ENCODE results near the gene MAN2B2. TPM values are rescaled to one million over a fixed set of nuclear protein-coding genes. Genes with fewer than 3 reads are reported as not detected.

The MAN2B2 gene
- total RNA-seq, 4 donors from 2014 or later, result 21.2 to 33.3 (median 27.2) TPM

GRCh38 chr4:6566391-6567190 is 8.4 kb upstream of the MAN2B2 start:
- DNase-seq (ENCODE audit: low spot score), result no peak
- ATAC-seq (ENCODE audit: low FRiP score), result no peak
- no peak for TF ChIP-seq CTCF (IDR thresholded peaks at IDR 0.05)

GRCh38 chr4:6567218-6567617 is 7.8 kb upstream of the MAN2B2 start:
- DNase-seq (ENCODE audit: low spot score) (no peak), ATAC-seq (ENCODE audit: low FRiP score) (no peak)
- TF ChIP-seq CTCF (IDR thresholded peaks at IDR 0.05), result no peak

GRCh38 chr4:6568148-6568547 is 6.8 kb upstream of the MAN2B2 start:
- no peak for TF ChIP-seq CTCF (IDR thresholded peaks at IDR 0.05)
- ATAC-seq (ENCODE audit: low FRiP score) (no peak), DNase-seq (ENCODE audit: low spot score) (no peak)

GRCh38 chr4:6568689-6569332 is 6.2 kb upstream of the MAN2B2 start:
- DNase-seq (ENCODE audit: low spot score), result no peak
- ATAC-seq (ENCODE audit: low FRiP score), result no peak
- no peak for TF ChIP-seq CTCF (IDR thresholded peaks at IDR 0.05)

- no peak for TF ChIP-seq CTCF (IDR thresholded peaks at IDR 0.05)
- DNase-seq (ENCODE audit: low spot score), result no peak
- no peak for ATAC-seq (ENCODE audit: low FRiP score)
Measured at GRCh38 chr4:6571608-6572007, 3.4 kb upstream of the MAN2B2 start.

GRCh38 chr4:6573551-6573950 is 1.4 kb upstream of the MAN2B2 start:
- ATAC-seq (ENCODE audit: low FRiP score), result no peak

More at GRCh38 chr4:6573551-6573950, 1.4 kb upstream of the MAN2B2 start:
- TF ChIP-seq CTCF (IDR thresholded peaks at IDR 0.05), result no peak
- no peak for DNase-seq (ENCODE audit: low spot score)
